Brain microvascular endothelial cell (primary cell): ENCODE measurements around the gene PCDH17.
A peak's percentile ranks its signal among the peaks of the same experiment; 100 is the strongest.

Experiments used
- DNase-seq: peaks from one replicate; pipeline ENCODE4 v3.0.0-alpha.2; 2020
- H3K27ac ChIP-seq: fragments of 250-450 bp; sonication (Bioruptor Pico); 2 replicates; pipeline ENCODE4 v1.5.1; 2020; ENCODE audit warnings: mild to moderate bottlenecking, moderate library complexity
- H3K27me3 ChIP-seq: fragments of 250-450 bp; sonication (Bioruptor Pico); replicated peaks from 2 replicates; pipeline ENCODE4 v1.5.1; 2020; ENCODE audit warnings: mild to moderate bottlenecking
- H3K36me3 ChIP-seq: fragments of 250-450 bp; sonication (Bioruptor Pico); replicated peaks from 2 replicates; pipeline ENCODE4 v1.5.1; 2020; ENCODE audit warnings: mild to moderate bottlenecking
- H3K4me3 ChIP-seq: 2 replicates; pipeline ENCODE4 v1.5.1; 2011; ENCODE audit warnings: low read depth, mild to moderate bottlenecking, control low read depth, low read length, moderate library complexity
- in situ Hi-C: cut with HindIII; loops from 2 replicates; pipeline ENCODE4 v1.10.0; 2017; ENCODE audit warnings: low sequenced_read_pairs, low pct_ligation_motif_present
- TF ChIP-seq, protein P1 (sequence below): IDR thresholded peaks from 2 replicates; pipeline ENCODE4 v1.5.1; 2011; ENCODE audit warnings: low read depth, mild to moderate bottlenecking, moderate library complexity, low read length, control low read depth, inconsistent platforms; ENCODE audit errors: missing control alignments

PCDH17 gene

DNA sequence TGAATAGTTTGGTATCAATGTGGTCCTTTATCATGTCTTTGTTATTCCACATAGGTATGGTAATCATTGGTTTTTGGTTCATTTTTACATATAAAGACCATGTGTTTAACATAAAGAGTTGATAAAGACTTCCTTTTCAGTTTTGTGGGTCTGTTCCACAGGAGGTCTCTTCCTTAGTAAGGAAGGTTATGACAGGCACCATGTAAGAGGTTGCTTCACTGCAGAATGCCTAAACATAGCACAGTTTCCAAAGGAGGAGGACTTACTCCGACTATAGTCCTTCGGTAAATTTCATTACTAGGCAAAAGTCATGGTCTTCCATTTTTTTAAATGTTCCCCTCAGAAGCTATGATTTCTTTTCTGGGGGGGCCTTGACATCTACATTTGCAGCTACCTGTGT, 27.1 kb upstream of the PCDH17 start:
- TF ChIP-seq, protein P1, sequence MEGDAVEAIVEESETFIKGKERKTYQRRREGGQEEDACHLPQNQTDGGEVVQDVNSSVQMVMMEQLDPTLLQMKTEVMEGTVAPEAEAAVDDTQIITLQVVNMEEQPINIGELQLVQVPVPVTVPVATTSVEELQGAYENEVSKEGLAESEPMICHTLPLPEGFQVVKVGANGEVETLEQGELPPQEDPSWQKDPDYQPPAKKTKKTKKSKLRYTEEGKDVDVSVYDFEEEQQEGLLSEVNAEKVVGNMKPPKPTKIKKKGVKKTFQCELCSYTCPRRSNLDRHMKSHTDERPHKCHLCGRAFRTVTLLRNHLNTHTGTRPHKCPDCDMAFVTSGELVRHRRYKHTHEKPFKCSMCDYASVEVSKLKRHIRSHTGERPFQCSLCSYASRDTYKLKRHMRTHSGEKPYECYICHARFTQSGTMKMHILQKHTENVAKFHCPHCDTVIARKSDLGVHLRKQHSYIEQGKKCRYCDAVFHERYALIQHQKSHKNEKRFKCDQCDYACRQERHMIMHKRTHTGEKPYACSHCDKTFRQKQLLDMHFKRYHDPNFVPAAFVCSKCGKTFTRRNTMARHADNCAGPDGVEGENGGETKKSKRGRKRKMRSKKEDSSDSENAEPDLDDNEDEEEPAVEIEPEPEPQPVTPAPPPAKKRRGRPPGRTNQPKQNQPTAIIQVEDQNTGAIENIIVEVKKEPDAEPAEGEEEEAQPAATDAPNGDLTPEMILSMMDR = no peak
- Histone ChIP-seq H3K36me3 (no peaks in the 10 kb centered on the region), H3K4me3 (no peak overlapping the region), H3K27ac (no peak overlapping the region), H3K27me3 (no peaks in the 10 kb centered on the region)
- no peak for DNase-seq
- in situ Hi-C loops = no loop called here

DNA sequence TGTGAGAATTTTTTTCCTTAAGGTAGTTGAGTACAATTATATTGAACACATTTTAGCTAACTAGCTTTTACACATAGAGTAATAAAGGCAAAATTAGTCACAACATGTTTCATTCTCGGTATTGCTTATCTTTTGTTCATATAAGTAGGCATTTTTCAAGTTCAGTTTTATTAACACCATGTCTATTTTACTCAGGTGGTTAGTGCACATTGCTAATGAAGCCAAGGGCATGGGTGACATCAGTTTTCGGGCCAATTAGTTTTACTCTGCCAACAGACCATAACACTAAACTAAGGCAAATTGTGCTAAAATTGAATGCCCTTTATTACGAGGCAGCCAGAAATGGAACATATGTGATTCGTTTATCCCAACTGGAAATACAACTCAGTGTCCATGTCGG, 19.6 kb upstream of the PCDH17 start:
- in situ Hi-C loops = no loop called here
- Histone ChIP-seq H3K4me3 (no peak overlapping the region), H3K27ac (no peak overlapping the region), H3K36me3 (no peaks in the 10 kb centered on the region), H3K27me3 (no peaks in the 10 kb centered on the region)
- TF ChIP-seq, protein P1 = no peak
- DNase-seq = no peak

DNA sequence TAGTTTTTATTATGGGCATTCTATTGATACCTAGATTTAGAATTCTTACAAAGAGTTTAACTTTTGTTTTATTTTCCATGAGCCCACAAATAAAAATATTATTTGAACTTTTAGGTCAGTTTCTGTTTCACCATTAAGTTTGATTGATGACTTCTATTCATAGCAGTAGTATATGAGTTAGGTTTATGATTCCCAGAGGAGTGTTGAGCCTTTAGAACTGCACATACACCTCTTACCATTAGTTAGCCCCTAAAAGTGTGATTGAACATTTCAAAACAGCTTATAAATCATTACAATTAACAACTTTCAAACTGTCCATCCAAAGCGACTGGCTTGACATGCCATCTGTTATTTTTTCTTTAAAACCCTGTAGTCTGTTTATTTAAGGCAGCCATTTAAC, 19.0 kb upstream of the PCDH17 start:
- Histone ChIP-seq H3K27me3 (no peaks in the 10 kb centered on the region), H3K36me3 (no peaks in the 10 kb centered on the region), H3K4me3 (no peak overlapping the region), H3K27ac (no peak overlapping the region)
- TF ChIP-seq, protein P1 = no peak
- in situ Hi-C loops = no loop called here
- DNase-seq = no peak

- peak; percentile 33 for DNase-seq
Measured at GRCh38 chr13:57624565-57625435, 6.7 kb upstream of the PCDH17 start.

GRCh38 chr13:57627663-57628062, 3.9 kb upstream of the PCDH17 start:
- Histone ChIP-seq H3K36me3 (no peaks in the 10 kb centered on the region), H3K27ac (no peak overlapping the region), H3K27me3 (peaks cover 16% of the 10 kb centered on the region), H3K4me3 (no peak overlapping the region)
- no peak for DNase-seq
- TF ChIP-seq, protein P1 = peak; percentile 44
- in situ Hi-C loops = no loop called here

More at GRCh38 chr13:57624565-57625435, 6.7 kb upstream of the PCDH17 start:
- H3K27ac ChIP-seq = no peak overlapping the region
- no peak overlapping the region for H3K4me3 ChIP-seq
- H3K36me3 ChIP-seq = no peaks in the 10 kb centered on the region
- TF ChIP-seq, protein P1 = peak; percentile 82
- H3K27me3 ChIP-seq = no peaks in the 10 kb centered on the region
- in situ Hi-C loops = no loop called here

- H3K27me3 ChIP-seq = peaks cover 30% of the 10 kb centered on the region
- in situ Hi-C loops = no loop called here
Measured at GRCh38 chr13:57629391-57629804, 2.1 kb upstream of the PCDH17 start.

More at GRCh38 chr13:57629391-57629804, 2.1 kb upstream of the PCDH17 start:
- H3K27ac ChIP-seq = no peak overlapping the region
- H3K36me3 ChIP-seq = no peaks in the 10 kb centered on the region
- H3K4me3 ChIP-seq = peak overlapping the region; percentile 66
- TF ChIP-seq, protein P1 = peak; percentile 13
- no peak for DNase-seq
